K562 (cell line): Measurements from ENCODE around the gene BEST2. TPM values are rescaled to one million over a fixed set of nuclear protein-coding genes. Genes with fewer than 3 reads are reported as not detected.

Experiments
- CC2D1A ChIP-seq: fragments of 450-650 bp; IDR thresholded peaks from 2 replicates; pipeline ENCODE4 v1.6.1; 2017; ENCODE audit warnings: mild to moderate bottlenecking
- CHD7 ChIP-seq: fragments of 200-600 bp; sonication (generic); IDR thresholded peaks from one replicate; pipeline ENCODE4 v1.6.1; 2012; ENCODE audit warnings: mild to moderate bottlenecking, low read depth, low read length, inconsistent platforms
- COPS2 ChIP-seq: fragments of 450-650 bp; conservative IDR thresholded peaks from 2 replicates; pipeline ENCODE4 v1.6.1; 2016; ENCODE audit warnings: mild to moderate bottlenecking, moderate library complexity
- ELF2 ChIP-seq: fragments of 250-450 bp; sonication (Bioruptor Pico); IDR thresholded peaks from 2 replicates; pipeline ENCODE4 v1.5.0; 2021; ENCODE audit warnings: mild to moderate bottlenecking
- FUS ChIP-seq: fragments of 200-400 bp; formaldehyde crosslinking; optimal IDR thresholded peaks from 2 replicates; pipeline ENCODE3; 2017; ENCODE audit warnings: low read depth, low read length
- KAT2B ChIP-seq: IDR thresholded peaks from one replicate; pipeline ENCODE4 v1.6.1; 2012; ENCODE audit warnings: low read depth, mild to moderate bottlenecking, control low read depth, inconsistent platforms, low read length, moderate library complexity
- MITF ChIP-seq: IDR thresholded peaks from 2 replicates; pipeline ENCODE4 v1.6.1; 2014; ENCODE audit warnings: antibody characterized with exemption
- NFXL1 ChIP-seq: fragments of 450-650 bp; formaldehyde crosslinking; IDR thresholded peaks from 2 replicates; pipeline ENCODE4 v1.4.0; 2021; ENCODE audit warnings: mild to moderate bottlenecking
- RBBP5 ChIP-seq: fragments of 200-600 bp; sonication (generic); IDR thresholded peaks from 2 replicates; pipeline ENCODE4 v1.6.1; 2012; ENCODE audit warnings: borderline replicate concordance, mild to moderate bottlenecking, low read length, control low read depth, inconsistent platforms; ENCODE audit not compliant: insufficient read depth, poor library complexity, severe bottlenecking
- RFX1 ChIP-seq: fragments of 450-650 bp; IDR thresholded peaks from 2 replicates; pipeline ENCODE4 v1.6.1; 2016; ENCODE audit warnings: mild to moderate bottlenecking, moderate library complexity
- SETDB1 ChIP-seq: IDR thresholded peaks from one replicate; pipeline ENCODE4 v1.6.1; 2012; ENCODE audit warnings: low read length, control low read depth, inconsistent platforms
- ZBTB7A ChIP-seq: IDR thresholded peaks from 2 replicates; pipeline ENCODE4 v1.6.1; 2011; ENCODE audit warnings: low read depth, mild to moderate bottlenecking, low read length, moderate library complexity, borderline replicate concordance; ENCODE audit not compliant: control insufficient read depth
- ZNF282 ChIP-seq: sonication (generic); formaldehyde crosslinking; IDR thresholded peaks from 2 replicates; pipeline ENCODE4 v1.8.1; 2023; ENCODE audit warnings: missing genetic modification reagents
- ZNF41 ChIP-seq: fragments of 250-450 bp; sonication (Bioruptor Pico); conservative IDR thresholded peaks from 2 replicates; pipeline ENCODE4 v1.4.0; 2020; ENCODE audit warnings: mild to moderate bottlenecking
- polyA plus RNA-seq, 8 experiments: library from polyadenylated mRNA; depleted of rRNA in 4 of 8; stranded (reverse) in 5 of 8; unstranded in 3 of 8; fragments of >200 nt; fragmentation: Nextera tagmentation in 2 of 8; fragmentation: Illumina TruSeq in 1 of 8; extraction: Ambion mirVana in 2 of 8; extraction: Trizol in 1 of 8; gene quantifications; 2 replicates each; pipeline versions ENCODE4 v1.2.1 to v1.2.3, GENCODE V29; 2011 to 2014; ENCODE audit warnings: inconsistent platforms in 1 of 8, missing spikeins in 1 of 8
- total RNA-seq, 7 experiments: library from RNA; depleted of rRNA in 6 of 7; stranded (reverse); fragments of >200 nt in 6 of 7; fragmentation: Illumina TruSeq in 2 of 7; extraction: Trizol in 2 of 7; gene quantifications; 2 replicates each; pipeline versions ENCODE4 v1.2.1 to v1.2.3, GENCODE V29; 2011 to 2021; ENCODE audit warnings: low replicate concordance in 1 of 7

BEST2 gene
- total and polyA plus RNA-seq, 9 of the 15 experiments (the other 6 are each of a cell fraction or from before 2014, with no cell fraction given), result not detected

- TF ChIP-seq MITF (no peak), KAT2B (no peak), NFXL1 (no peak), ZNF282 (CRISPR knock-in tag) (no peak), ELF2 (CRISPR knock-in tag) (no peak), SETDB1 (no peak), ZNF41 (no peak), CHD7 (no peak), CC2D1A (no peak), FUS (peak; percentile 88), ZBTB7A (peak; percentile 85), COPS2 (no peak), RBBP5 (peak; percentile 55), RFX1 (peak; percentile 99)
Measured at GRCh38 chr19:12789904-12790619, 38.5 kb downstream of the BEST2 start (continued).
